ENCODE measurements around the gene MS4A18. TPM values are rescaled to one million over a fixed set of nuclear protein-coding genes. Genes with fewer than 3 reads are reported as not detected.
A peak's percentile ranks its signal among the peaks of the same experiment; 100 is the strongest.

The MS4A18 gene
- total RNA-seq, 1 experiment from 2014 or later = not detected

DNA sequence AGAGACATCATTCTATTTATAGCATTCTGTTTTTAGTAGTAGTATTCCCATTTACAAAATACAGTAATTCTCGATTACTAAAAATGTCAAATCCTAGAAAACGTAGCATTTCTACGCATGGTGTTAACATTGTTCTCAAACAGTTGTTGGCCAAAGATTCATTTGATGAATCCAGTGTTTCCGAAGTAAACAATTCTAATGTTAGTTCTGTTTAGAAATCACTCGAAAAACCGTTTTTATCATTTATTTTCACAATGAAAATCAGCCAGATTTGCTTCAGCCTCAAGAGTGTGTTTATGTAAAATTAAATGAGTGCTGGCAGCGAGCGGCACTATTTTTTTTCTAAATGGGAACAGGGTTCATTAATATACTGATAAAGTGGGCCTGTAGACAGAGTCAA is 7.1 kb downstream of the MS4A18 start:
- H3K4me1 ChIP-seq (replicated peaks; ENCODE audit: insufficient read depth) = no peaks in the 10 kb centered on the region
- H3K27ac ChIP-seq = no peak overlapping the region
- no TSS peak for BruUV-seq (replicated peaks)
- H3K27me3 ChIP-seq (ENCODE audit: insufficient read depth, low read depth) = peaks cover 91% of the 10 kb centered on the region
- no peaks in the 10 kb centered on the region for H3F3A ChIP-seq (ENCODE audit: insufficient read depth, low read depth)
- no peaks in the 10 kb centered on the region for H4K20me1 ChIP-seq (ENCODE audit: insufficient read depth)
- H3K9me3 ChIP-seq (ENCODE audit: insufficient read depth, low read depth) = no peaks in the 10 kb centered on the region
- H3K9me2 ChIP-seq (ENCODE audit: insufficient read depth) = no peaks in the 10 kb centered on the region
- H3K79me2 ChIP-seq (ENCODE audit: low read depth) = no peaks in the 10 kb centered on the region
- intact Hi-C loops (cut with micrococcal nuclease; ENCODE audit: unreplicated experiment) = no loop called here
- DNase-seq = no peak
- no peak overlapping the region for H3K4me2 ChIP-seq
- H3K4me3 ChIP-seq = no peak overlapping the region
- CTCF ChIA-PET = no interaction called here
- H3K36me3 ChIP-seq (ENCODE audit: low read depth) = no peaks in the 10 kb centered on the region
- TF ChIP-seq, protein P1, sequence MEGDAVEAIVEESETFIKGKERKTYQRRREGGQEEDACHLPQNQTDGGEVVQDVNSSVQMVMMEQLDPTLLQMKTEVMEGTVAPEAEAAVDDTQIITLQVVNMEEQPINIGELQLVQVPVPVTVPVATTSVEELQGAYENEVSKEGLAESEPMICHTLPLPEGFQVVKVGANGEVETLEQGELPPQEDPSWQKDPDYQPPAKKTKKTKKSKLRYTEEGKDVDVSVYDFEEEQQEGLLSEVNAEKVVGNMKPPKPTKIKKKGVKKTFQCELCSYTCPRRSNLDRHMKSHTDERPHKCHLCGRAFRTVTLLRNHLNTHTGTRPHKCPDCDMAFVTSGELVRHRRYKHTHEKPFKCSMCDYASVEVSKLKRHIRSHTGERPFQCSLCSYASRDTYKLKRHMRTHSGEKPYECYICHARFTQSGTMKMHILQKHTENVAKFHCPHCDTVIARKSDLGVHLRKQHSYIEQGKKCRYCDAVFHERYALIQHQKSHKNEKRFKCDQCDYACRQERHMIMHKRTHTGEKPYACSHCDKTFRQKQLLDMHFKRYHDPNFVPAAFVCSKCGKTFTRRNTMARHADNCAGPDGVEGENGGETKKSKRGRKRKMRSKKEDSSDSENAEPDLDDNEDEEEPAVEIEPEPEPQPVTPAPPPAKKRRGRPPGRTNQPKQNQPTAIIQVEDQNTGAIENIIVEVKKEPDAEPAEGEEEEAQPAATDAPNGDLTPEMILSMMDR (conservative IDR thresholded peaks at IDR 0.05) = no peak
- no peak for TF ChIP-seq EZH2 (IDR thresholded peaks at IDR 0.05; ENCODE audit: low read depth)
- H2AFZ ChIP-seq = no peak overlapping the region
- POLR2A ChIA-PET (ENCODE audit: unreplicated experiment) = no interaction called here

DNA sequence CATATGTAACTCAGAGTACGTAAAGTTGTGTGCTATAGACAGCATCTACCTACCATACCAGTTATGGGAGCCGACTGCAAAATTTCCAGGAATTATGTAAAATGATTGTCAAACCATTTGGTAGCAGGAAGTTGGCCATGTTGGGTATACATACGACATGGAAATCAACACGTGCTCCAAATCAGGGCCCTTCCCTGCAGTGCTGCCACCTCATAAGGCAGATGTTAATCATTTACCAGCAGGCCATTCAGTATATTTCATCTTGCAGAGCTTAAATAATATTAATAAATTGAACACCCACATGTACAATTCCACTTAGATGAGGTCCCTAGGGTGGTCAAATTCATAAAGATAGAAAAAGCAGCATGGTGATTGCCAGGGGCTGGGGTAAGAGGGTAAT is 9.8 kb downstream of the MS4A18 start:
- no TSS peak for BruUV-seq (replicated peaks)
- H3K27me3 ChIP-seq (ENCODE audit: insufficient read depth, low read depth) = peaks cover 92% of the 10 kb centered on the region
- CTCF ChIA-PET = no interaction called here

DNA sequence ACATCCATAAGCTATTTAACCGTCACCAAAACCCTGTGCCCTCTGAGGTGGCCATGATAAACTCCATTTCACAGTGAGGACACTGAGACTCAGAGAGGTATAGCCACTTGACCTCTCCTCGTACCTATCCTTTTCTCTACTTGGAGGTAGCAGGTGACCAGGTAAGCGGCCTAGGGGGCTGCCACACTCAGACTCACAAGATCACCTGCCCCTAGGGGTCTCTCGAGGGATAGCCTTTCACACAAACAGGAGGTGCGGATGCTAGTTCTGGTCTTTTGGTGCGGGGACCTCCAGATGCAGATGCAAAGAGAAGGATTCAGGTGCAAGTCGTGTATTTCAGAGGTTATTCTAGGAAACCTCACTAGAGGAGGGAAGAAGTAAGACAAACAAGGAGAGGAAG is 14.6 kb downstream of the MS4A18 start:
- Histone ChIP-seq H4K20me1 (ENCODE audit: insufficient read depth) (no peaks in the 10 kb centered on the region; the same call in 1 of the 2 replicates), H3K4me2 (no peak overlapping the region), H3F3A (ENCODE audit: insufficient read depth, low read depth) (no peaks in the 10 kb centered on the region), H3K4me1 (replicated peaks; ENCODE audit: insufficient read depth) (no peaks in the 10 kb centered on the region), H3K36me3 (ENCODE audit: low read depth) (no peaks in the 10 kb centered on the region), H3K4me3 (no peak overlapping the region), H3K9me3 (ENCODE audit: insufficient read depth, low read depth) (no peaks in the 10 kb centered on the region), H3K9me2 (ENCODE audit: insufficient read depth) (no peaks in the 10 kb centered on the region), H2AFZ (no peak overlapping the region), H3K79me2 (ENCODE audit: low read depth) (no peaks in the 10 kb centered on the region), H3K27me3 (ENCODE audit: insufficient read depth, low read depth) (peaks cover 58% of the 10 kb centered on the region), H3K27ac (no peak overlapping the region)
- POLR2A ChIA-PET (ENCODE audit: unreplicated experiment) = no interaction called here
- BruUV-seq (replicated peaks) = no TSS peak
- peak in 1 of 2 experiments; percentile 20 for DNase-seq
- CTCF ChIA-PET = no interaction called here
- intact Hi-C loops (cut with micrococcal nuclease; ENCODE audit: unreplicated experiment) = no loop called here
- TF ChIP-seq, protein P1 (conservative IDR thresholded peaks at IDR 0.05) = no peak; the same call in 1 of the 2 replicates
- no peak for TF ChIP-seq EZH2 (IDR thresholded peaks at IDR 0.05; ENCODE audit: low read depth)

More for the DNA sequence above, 9.8 kb downstream of the MS4A18 start:
- H3K79me2 ChIP-seq (ENCODE audit: low read depth) = no peaks in the 10 kb centered on the region
- no peak overlapping the region for H2AFZ ChIP-seq
- H3F3A ChIP-seq (ENCODE audit: insufficient read depth, low read depth) = no peaks in the 10 kb centered on the region
- H3K9me2 ChIP-seq (ENCODE audit: insufficient read depth) = no peaks in the 10 kb centered on the region
- TF ChIP-seq EZH2 (IDR thresholded peaks at IDR 0.05; ENCODE audit: low read depth) = no peak
- no peaks in the 10 kb centered on the region for H4K20me1 ChIP-seq (ENCODE audit: insufficient read depth)
- H3K9me3 ChIP-seq (ENCODE audit: insufficient read depth, low read depth) = no peaks in the 10 kb centered on the region
- intact Hi-C loops (cut with micrococcal nuclease; ENCODE audit: unreplicated experiment) = no loop called here
- no peak overlapping the region for H3K4me3 ChIP-seq
- H3K4me1 ChIP-seq (replicated peaks; ENCODE audit: insufficient read depth) = no peaks in the 10 kb centered on the region
- POLR2A ChIA-PET (ENCODE audit: unreplicated experiment) = no interaction called here
- H3K27ac ChIP-seq = no peak overlapping the region
- no peak for DNase-seq
- H3K4me2 ChIP-seq = no peak overlapping the region
- no peaks in the 10 kb centered on the region for H3K36me3 ChIP-seq (ENCODE audit: low read depth)

DNA sequence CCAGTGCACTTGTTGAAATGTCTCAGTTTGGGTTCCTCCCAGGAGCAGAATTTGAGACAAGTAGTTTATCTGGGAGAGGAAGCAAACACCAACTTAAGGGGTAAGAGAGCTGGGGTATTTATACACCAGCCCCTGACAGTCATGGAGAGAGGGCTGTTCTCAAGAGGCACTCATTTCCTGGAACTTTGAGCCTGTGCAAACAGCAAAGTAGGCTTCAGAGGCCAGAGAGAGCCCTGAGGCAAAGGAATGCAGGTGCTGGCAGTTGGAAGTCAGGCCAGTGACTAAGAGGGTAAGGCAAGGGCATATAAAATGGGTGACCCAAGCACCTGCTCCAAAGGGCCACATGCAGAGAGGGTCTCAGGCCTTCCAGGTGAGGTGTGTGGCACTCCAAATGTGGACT is 16.1 kb downstream of the MS4A18 start:
- no peak overlapping the region for H2AFZ ChIP-seq
- no peaks in the 10 kb centered on the region for H3F3A ChIP-seq (ENCODE audit: insufficient read depth, low read depth)
- H3K36me3 ChIP-seq (ENCODE audit: low read depth) = no peaks in the 10 kb centered on the region
- H3K9me3 ChIP-seq (ENCODE audit: insufficient read depth, low read depth) = no peaks in the 10 kb centered on the region
- POLR2A ChIA-PET (ENCODE audit: unreplicated experiment) = no interaction called here
- no peaks in the 10 kb centered on the region for H3K79me2 ChIP-seq (ENCODE audit: low read depth)
- no peaks in the 10 kb centered on the region for H3K9me2 ChIP-seq (ENCODE audit: insufficient read depth)
- BruUV-seq (replicated peaks) = no TSS peak
- CTCF ChIA-PET = no interaction called here
- H3K27me3 ChIP-seq (ENCODE audit: insufficient read depth, low read depth) = peaks cover 61% of the 10 kb centered on the region
- TF ChIP-seq, protein P1 (conservative IDR thresholded peaks at IDR 0.05) = no peak
- no peak for TF ChIP-seq EZH2 (IDR thresholded peaks at IDR 0.05; ENCODE audit: low read depth)
- no peaks in the 10 kb centered on the region for H3K4me1 ChIP-seq (replicated peaks; ENCODE audit: insufficient read depth)
- intact Hi-C loops (cut with micrococcal nuclease; ENCODE audit: unreplicated experiment) = no loop called here
- H3K27ac ChIP-seq = no peak overlapping the region
- H3K4me2 ChIP-seq = no peak overlapping the region
- DNase-seq = peak in 1 of 2 experiments; percentile 28
- H4K20me1 ChIP-seq (ENCODE audit: insufficient read depth) = no peaks in the 10 kb centered on the region; the same call in 1 of the 2 replicates
- H3K4me3 ChIP-seq = no peak overlapping the region
